GM12873 (cell line): ENCODE measurements around the gene CTSZ.

Experiments
- TF ChIP-seq, protein P1 (sequence below): IDR thresholded peaks from 2 replicates; pipeline ENCODE4 v1.5.1; 2012; ENCODE audit warnings: low read depth, mild to moderate bottlenecking, moderate library complexity, low read length, control low read depth; ENCODE audit not compliant: insufficient read depth; ENCODE audit errors: missing control alignments

Gene CTSZ

DNA sequence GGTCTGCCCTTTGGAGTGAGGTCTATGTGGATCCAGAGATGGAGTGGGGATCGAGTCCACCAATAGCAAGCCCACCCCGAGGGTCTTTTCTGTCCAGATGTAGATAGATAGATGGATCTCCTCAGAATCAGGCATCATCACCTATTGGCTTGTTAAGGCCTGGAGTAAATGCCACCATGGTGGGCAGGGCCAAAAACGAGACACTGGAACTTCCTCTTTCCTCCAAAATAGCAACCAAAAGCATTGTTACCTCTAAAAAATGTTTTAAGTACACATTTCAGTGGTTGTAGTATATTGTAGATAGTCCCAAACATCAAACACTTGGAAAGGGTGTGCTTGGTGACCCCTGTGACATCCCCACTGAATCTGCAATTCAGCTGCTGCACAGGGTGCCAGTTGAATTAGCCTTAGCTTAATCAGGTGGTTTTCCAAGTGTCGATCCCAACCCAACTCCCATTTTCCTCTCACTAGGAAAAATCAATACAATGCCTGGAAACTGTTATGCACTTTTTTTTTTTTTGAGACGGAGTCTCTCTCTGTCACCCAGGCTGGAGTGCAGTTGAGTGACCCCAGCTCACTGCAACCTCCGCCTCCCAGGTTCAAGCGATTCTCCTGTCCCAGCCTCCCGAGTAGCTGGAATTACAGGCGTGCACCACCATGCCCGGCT, 61.0 kb downstream of the CTSZ start:
- TF ChIP-seq, protein P1, sequence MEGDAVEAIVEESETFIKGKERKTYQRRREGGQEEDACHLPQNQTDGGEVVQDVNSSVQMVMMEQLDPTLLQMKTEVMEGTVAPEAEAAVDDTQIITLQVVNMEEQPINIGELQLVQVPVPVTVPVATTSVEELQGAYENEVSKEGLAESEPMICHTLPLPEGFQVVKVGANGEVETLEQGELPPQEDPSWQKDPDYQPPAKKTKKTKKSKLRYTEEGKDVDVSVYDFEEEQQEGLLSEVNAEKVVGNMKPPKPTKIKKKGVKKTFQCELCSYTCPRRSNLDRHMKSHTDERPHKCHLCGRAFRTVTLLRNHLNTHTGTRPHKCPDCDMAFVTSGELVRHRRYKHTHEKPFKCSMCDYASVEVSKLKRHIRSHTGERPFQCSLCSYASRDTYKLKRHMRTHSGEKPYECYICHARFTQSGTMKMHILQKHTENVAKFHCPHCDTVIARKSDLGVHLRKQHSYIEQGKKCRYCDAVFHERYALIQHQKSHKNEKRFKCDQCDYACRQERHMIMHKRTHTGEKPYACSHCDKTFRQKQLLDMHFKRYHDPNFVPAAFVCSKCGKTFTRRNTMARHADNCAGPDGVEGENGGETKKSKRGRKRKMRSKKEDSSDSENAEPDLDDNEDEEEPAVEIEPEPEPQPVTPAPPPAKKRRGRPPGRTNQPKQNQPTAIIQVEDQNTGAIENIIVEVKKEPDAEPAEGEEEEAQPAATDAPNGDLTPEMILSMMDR, result no peak
